ENCODE data around the gene PAK3. TPM values are rescaled to one million over a fixed set of nuclear protein-coding genes. Genes with fewer than 3 reads are reported as not detected.

Gene PAK3
- total RNA-seq, 1 experiment from 2014 or later = not detected

DNA sequence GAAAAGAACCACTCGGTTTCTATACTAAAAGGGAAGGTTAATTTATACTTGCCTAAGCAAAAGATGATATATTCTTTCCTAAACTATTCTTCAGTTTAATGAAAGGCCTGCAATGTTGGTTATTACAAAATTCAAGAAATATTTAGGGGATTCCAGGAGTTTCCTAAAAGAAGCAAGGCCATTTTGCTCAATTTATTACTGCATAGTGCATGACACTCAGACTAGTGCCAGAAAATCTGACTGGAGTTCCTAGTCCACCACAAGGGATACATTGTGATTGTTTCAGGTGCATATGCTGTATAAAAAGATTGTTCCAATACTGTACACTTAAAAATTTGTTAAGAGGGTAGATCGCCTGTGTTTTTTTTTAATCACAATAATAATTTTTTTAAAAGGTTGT lies 95.6 kb downstream of the PAK3 start:
- Histone ChIP-seq H3K36me3 (ENCODE audit: control insufficient read depth in 1 of 2, insufficient read depth in 2 of 2, low read length in 2 of 2) (no peaks in the 10 kb centered on the region), H3K27me3 (ENCODE audit: insufficient read depth, low read length) (peaks cover 7% of the 10 kb centered on the region), H3K4me1 (ENCODE audit: control insufficient read depth in 1 of 2, insufficient read depth in 2 of 2, low read length in 2 of 2) (no peaks in the 10 kb centered on the region), H3K9me3 (ENCODE audit: control insufficient read depth in 1 of 2, insufficient read depth in 1 of 2, low read depth in 1 of 2, low read length in 2 of 2) (no peaks in the 10 kb centered on the region), H3K9me2 (ENCODE audit: insufficient read depth) (no peaks in the 10 kb centered on the region), H3K4me2 (ENCODE audit: low read length) (no peak overlapping the region), H3K27ac (ENCODE audit: low read depth, low read length) (no peak overlapping the region), H2AFZ (ENCODE audit: low read depth, low read length, poor library complexity, severe bottlenecking) (no peak overlapping the region), H3K9ac (ENCODE audit: low read length) (no peak overlapping the region), H3K79me2 (ENCODE audit: insufficient read depth, low read length) (no peaks in the 10 kb centered on the region), H3K4me3 (replicated peaks in 1 of 2; ENCODE audit: low read depth in 1 of 2, low read length in 2 of 2) (no peak overlapping the region), H4K20me1 (ENCODE audit: insufficient read depth) (no peaks in the 10 kb centered on the region)
- no peak for DNase-seq (ENCODE audit: low read depth, low spot score)
- intact Hi-C loops (cut with micrococcal nuclease) = no loop called here
- ATAC-seq = no peak
- POLR2A ChIA-PET = no interaction called here
- BruUV-seq (replicated peaks) = no TSS peak
- RAD21 ChIA-PET (ENCODE audit: low non-redundant PET in 1 of 2, low total read pairs in 2 of 2, uncharacterized antibody in 2 of 2, unreplicated experiment in 2 of 2) = no interaction called here
- CTCF ChIA-PET = no interaction called here
- TF ChIP-seq JUND (IDR thresholded peaks at IDR 0.05) = no peak
- no peak for TF ChIP-seq ZNF274 (IDR thresholded peaks at IDR 0.05; ENCODE audit: low read depth, low read length)
- no peak for TF ChIP-seq EZH2phosphoT487 (IDR thresholded peaks at IDR 0.05; ENCODE audit: borderline replicate concordance)
- TF ChIP-seq CBX3 (IDR thresholded peaks at IDR 0.05; ENCODE audit: low read depth) = no peak
- no peak for TF ChIP-seq FOSL1 (IDR thresholded peaks at IDR 0.05; ENCODE audit: low read depth)
- TF ChIP-seq, protein P1, sequence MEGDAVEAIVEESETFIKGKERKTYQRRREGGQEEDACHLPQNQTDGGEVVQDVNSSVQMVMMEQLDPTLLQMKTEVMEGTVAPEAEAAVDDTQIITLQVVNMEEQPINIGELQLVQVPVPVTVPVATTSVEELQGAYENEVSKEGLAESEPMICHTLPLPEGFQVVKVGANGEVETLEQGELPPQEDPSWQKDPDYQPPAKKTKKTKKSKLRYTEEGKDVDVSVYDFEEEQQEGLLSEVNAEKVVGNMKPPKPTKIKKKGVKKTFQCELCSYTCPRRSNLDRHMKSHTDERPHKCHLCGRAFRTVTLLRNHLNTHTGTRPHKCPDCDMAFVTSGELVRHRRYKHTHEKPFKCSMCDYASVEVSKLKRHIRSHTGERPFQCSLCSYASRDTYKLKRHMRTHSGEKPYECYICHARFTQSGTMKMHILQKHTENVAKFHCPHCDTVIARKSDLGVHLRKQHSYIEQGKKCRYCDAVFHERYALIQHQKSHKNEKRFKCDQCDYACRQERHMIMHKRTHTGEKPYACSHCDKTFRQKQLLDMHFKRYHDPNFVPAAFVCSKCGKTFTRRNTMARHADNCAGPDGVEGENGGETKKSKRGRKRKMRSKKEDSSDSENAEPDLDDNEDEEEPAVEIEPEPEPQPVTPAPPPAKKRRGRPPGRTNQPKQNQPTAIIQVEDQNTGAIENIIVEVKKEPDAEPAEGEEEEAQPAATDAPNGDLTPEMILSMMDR (IDR thresholded peaks at IDR 0.05 in 2 of 3, conservative IDR thresholded peaks at IDR 0.05 in 1 of 3; ENCODE audit: borderline replicate concordance in 1 of 3, insufficient read depth in 1 of 3, low read depth in 2 of 3, low read length in 2 of 3) = no peak
- TF ChIP-seq, protein P2, sequence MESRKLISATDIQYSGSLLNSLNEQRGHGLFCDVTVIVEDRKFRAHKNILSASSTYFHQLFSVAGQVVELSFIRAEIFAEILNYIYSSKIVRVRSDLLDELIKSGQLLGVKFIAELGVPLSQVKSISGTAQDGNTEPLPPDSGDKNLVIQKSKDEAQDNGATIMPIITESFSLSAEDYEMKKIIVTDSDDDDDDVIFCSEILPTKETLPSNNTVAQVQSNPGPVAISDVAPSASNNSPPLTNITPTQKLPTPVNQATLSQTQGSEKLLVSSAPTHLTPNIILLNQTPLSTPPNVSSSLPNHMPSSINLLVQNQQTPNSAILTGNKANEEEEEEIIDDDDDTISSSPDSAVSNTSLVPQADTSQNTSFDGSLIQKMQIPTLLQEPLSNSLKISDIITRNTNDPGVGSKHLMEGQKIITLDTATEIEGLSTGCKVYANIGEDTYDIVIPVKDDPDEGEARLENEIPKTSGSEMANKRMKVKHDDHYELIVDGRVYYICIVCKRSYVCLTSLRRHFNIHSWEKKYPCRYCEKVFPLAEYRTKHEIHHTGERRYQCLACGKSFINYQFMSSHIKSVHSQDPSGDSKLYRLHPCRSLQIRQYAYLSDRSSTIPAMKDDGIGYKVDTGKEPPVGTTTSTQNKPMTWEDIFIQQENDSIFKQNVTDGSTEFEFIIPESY (IDR thresholded peaks at IDR 0.05; ENCODE audit: extremely low read depth, insufficient replicate concordance, low read length) = no peak
- TF ChIP-seq POLR2AphosphoS5 (IDR thresholded peaks at IDR 0.05; ENCODE audit: low read depth, low read length) = no peak
- TF ChIP-seq SIN3A (IDR thresholded peaks at IDR 0.05; ENCODE audit: low read depth) = no peak
- no peak for TF ChIP-seq RAD21 (IDR thresholded peaks at IDR 0.05; ENCODE audit: low read depth)
- TF ChIP-seq TCF7L2 (IDR thresholded peaks at IDR 0.05; ENCODE audit: borderline replicate concordance, extremely low read depth, insufficient read depth, insufficient read length) = no peak
- TF ChIP-seq, protein P3, sequence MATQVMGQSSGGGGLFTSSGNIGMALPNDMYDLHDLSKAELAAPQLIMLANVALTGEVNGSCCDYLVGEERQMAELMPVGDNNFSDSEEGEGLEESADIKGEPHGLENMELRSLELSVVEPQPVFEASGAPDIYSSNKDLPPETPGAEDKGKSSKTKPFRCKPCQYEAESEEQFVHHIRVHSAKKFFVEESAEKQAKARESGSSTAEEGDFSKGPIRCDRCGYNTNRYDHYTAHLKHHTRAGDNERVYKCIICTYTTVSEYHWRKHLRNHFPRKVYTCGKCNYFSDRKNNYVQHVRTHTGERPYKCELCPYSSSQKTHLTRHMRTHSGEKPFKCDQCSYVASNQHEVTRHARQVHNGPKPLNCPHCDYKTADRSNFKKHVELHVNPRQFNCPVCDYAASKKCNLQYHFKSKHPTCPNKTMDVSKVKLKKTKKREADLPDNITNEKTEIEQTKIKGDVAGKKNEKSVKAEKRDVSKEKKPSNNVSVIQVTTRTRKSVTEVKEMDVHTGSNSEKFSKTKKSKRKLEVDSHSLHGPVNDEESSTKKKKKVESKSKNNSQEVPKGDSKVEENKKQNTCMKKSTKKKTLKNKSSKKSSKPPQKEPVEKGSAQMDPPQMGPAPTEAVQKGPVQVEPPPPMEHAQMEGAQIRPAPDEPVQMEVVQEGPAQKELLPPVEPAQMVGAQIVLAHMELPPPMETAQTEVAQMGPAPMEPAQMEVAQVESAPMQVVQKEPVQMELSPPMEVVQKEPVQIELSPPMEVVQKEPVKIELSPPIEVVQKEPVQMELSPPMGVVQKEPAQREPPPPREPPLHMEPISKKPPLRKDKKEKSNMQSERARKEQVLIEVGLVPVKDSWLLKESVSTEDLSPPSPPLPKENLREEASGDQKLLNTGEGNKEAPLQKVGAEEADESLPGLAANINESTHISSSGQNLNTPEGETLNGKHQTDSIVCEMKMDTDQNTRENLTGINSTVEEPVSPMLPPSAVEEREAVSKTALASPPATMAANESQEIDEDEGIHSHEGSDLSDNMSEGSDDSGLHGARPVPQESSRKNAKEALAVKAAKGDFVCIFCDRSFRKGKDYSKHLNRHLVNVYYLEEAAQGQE (IDR thresholded peaks at IDR 0.05; ENCODE audit: low read depth) = no peak
- TF ChIP-seq, protein P4, sequence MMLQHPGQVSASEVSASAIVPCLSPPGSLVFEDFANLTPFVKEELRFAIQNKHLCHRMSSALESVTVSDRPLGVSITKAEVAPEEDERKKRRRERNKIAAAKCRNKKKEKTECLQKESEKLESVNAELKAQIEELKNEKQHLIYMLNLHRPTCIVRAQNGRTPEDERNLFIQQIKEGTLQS (IDR thresholded peaks at IDR 0.05) = no peak
- no peak for TF ChIP-seq ZFX (IDR thresholded peaks at IDR 0.05)
- no peak for TF ChIP-seq CEBPB (IDR thresholded peaks at IDR 0.05; ENCODE audit: low read depth)
